ENCODE results near the gene LRP1B.

Gene LRP1B

DNA sequence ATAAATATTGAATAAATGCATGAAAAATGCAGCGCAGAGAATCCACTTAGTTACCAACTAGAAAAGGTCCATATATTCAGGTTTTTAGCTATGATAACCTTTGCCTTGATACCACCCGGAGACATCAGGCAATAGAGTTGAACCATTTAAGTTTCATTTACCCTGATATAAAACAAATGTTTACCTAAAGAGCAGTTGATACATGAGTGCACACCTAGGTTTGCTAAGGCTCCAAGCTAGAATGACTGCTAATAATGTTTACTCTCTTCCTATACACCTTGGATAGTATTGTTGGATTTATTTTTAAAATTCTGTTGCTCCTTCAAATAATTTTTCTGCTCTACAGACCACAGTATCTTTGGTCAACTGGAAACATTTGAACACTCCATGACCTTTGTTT lies 1463.6 kb downstream of the LRP1B start:
- no peaks in the 10 kb centered on the region for H3K27me3 ChIP-seq (replicated peaks; ENCODE audit: insufficient read depth, low read length)
- DNase-seq: no peak
- no peak overlapping the region for H3K27ac ChIP-seq (ENCODE audit: low read length)
- no peaks in the 10 kb centered on the region for H3K9me3 ChIP-seq (replicated peaks; ENCODE audit: insufficient read depth, low read length)
- H2AFZ ChIP-seq (ENCODE audit: low read length): no peak overlapping the region
- no peak overlapping the region for H3K4me3 ChIP-seq (ENCODE audit: low read length)
- no peak overlapping the region for H3K9ac ChIP-seq (ENCODE audit: low read length)
- H3K4me2 ChIP-seq (ENCODE audit: low read depth, low read length): no peak overlapping the region
- H3K79me2 ChIP-seq (ENCODE audit: low read length): no peaks in the 10 kb centered on the region
- no peaks in the 10 kb centered on the region for H3K4me1 ChIP-seq (ENCODE audit: low read length)
- no peaks in the 10 kb centered on the region for H3F3A ChIP-seq (ENCODE audit: insufficient read depth, low read length)
- no peaks in the 10 kb centered on the region for H3K9me2 ChIP-seq (replicated peaks; ENCODE audit: insufficient read depth, low read length)
- TF ChIP-seq EZH2phosphoT487 (IDR thresholded peaks at IDR 0.05; ENCODE audit: low read length) (no peak), EZH2 (optimal IDR thresholded peaks at IDR 0.05; ENCODE audit: low read depth, low read length) (no peak)
- TF ChIP-seq, protein P1, sequence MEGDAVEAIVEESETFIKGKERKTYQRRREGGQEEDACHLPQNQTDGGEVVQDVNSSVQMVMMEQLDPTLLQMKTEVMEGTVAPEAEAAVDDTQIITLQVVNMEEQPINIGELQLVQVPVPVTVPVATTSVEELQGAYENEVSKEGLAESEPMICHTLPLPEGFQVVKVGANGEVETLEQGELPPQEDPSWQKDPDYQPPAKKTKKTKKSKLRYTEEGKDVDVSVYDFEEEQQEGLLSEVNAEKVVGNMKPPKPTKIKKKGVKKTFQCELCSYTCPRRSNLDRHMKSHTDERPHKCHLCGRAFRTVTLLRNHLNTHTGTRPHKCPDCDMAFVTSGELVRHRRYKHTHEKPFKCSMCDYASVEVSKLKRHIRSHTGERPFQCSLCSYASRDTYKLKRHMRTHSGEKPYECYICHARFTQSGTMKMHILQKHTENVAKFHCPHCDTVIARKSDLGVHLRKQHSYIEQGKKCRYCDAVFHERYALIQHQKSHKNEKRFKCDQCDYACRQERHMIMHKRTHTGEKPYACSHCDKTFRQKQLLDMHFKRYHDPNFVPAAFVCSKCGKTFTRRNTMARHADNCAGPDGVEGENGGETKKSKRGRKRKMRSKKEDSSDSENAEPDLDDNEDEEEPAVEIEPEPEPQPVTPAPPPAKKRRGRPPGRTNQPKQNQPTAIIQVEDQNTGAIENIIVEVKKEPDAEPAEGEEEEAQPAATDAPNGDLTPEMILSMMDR (IDR thresholded peaks at IDR 0.05; ENCODE audit: low read length): no peak
- H3K36me3 ChIP-seq (replicated peaks; ENCODE audit: insufficient read depth, low read length): no peaks in the 10 kb centered on the region
- H4K20me1 ChIP-seq (ENCODE audit: insufficient read depth, low read length): no peaks in the 10 kb centered on the region

DNA sequence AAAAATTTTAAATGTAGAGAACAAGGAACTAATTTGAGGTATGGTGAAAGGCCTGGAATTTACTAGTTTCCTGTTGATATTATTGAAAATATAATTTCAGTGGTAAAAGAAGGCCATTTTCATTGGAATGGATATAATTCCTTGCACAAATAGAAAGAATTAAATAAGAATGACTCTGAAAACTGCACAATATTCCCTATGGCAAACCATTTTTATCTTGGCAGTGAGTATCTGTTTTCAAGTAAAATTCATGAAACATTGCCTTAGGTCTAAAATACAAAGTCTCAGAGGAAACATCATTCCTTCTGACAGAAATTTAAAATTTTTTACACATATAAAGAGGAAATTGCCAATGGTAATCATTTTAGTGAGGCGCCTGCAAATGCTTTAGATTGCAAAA lies 1468.3 kb downstream of the LRP1B start:
- Histone ChIP-seq H3K9me2 (replicated peaks; ENCODE audit: insufficient read depth, low read length) (no peaks in the 10 kb centered on the region), H3K4me2 (ENCODE audit: low read depth, low read length) (no peak overlapping the region), H3K36me3 (replicated peaks; ENCODE audit: insufficient read depth, low read length) (no peaks in the 10 kb centered on the region), H3K9me3 (replicated peaks; ENCODE audit: insufficient read depth, low read length) (no peaks in the 10 kb centered on the region), H2AFZ (ENCODE audit: low read length) (no peak overlapping the region), H3K4me1 (ENCODE audit: low read length) (no peaks in the 10 kb centered on the region), H3K27me3 (replicated peaks; ENCODE audit: insufficient read depth, low read length) (no peaks in the 10 kb centered on the region), H3F3A (ENCODE audit: insufficient read depth, low read length) (no peaks in the 10 kb centered on the region), H3K4me3 (ENCODE audit: low read length) (no peak overlapping the region), H3K27ac (ENCODE audit: low read length) (no peak overlapping the region), H4K20me1 (ENCODE audit: insufficient read depth, low read length) (no peaks in the 10 kb centered on the region), H3K79me2 (ENCODE audit: low read length) (no peaks in the 10 kb centered on the region), H3K9ac (ENCODE audit: low read length) (no peak overlapping the region)
- TF ChIP-seq EZH2 (optimal IDR thresholded peaks at IDR 0.05; ENCODE audit: low read depth, low read length) (no peak), EZH2phosphoT487 (IDR thresholded peaks at IDR 0.05; ENCODE audit: low read length) (no peak)
- TF ChIP-seq, protein P1 (IDR thresholded peaks at IDR 0.05; ENCODE audit: low read length): no peak
- DNase-seq: no peak

DNA sequence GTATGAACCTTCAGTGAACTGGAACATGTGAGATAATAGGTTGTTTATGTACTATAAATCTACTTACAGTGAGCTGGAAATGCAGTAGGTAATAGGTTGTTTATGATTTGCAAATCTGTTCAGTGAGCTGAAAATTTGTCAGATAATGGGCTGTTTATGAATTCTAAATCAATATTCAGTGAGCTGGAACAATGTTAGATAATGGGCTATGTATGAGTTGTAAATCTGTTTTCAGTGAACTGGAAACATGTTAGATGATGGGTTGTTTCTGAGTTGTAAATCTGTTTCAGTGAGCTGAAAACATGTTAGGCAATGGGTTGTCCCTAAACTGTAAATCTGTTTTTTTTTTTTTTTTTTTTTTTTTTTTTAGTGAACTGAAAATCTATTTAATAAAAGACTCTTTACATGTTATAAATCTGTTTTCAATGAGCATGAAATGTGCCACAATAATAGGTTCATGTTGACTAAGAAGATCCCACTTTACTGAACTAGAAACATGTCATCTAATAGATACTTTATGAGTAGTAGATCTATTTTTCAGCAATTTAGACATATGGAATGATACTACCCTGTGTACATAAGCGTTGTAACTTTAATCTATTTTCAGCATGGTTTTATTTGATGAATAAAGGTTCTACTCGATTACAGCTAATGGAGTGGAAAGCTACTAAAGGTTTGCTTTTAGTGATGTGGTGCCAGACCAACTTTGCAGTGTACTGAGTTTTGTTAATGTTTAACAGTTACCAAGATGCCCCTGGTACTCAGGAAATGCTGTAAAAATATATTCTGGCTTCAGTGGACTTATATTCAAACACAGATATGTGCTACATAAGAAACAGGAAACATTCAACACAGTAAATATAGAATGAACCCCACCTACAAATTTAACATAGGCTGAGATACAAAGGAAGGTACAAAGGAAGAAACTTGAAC lies 1471.8 kb downstream of the LRP1B start:
- H3K9me2 ChIP-seq (replicated peaks; ENCODE audit: insufficient read depth, low read length): no peaks in the 10 kb centered on the region
- TF ChIP-seq EZH2 (optimal IDR thresholded peaks at IDR 0.05; ENCODE audit: low read depth, low read length) (no peak), EZH2phosphoT487 (IDR thresholded peaks at IDR 0.05; ENCODE audit: low read length) (no peak)
- TF ChIP-seq, protein P1 (IDR thresholded peaks at IDR 0.05; ENCODE audit: low read length): no peak
- no peak overlapping the region for H3K9ac ChIP-seq (ENCODE audit: low read length)
- no peaks in the 10 kb centered on the region for H3K79me2 ChIP-seq (ENCODE audit: low read length)
- no peak overlapping the region for H3K4me2 ChIP-seq (ENCODE audit: low read depth, low read length)
- no peaks in the 10 kb centered on the region for H3K27me3 ChIP-seq (replicated peaks; ENCODE audit: insufficient read depth, low read length)
- H2AFZ ChIP-seq (ENCODE audit: low read length): no peak overlapping the region
- H3K36me3 ChIP-seq (replicated peaks; ENCODE audit: insufficient read depth, low read length): no peaks in the 10 kb centered on the region
- no peaks in the 10 kb centered on the region for H3K9me3 ChIP-seq (replicated peaks; ENCODE audit: insufficient read depth, low read length)
- no peak overlapping the region for H3K27ac ChIP-seq (ENCODE audit: low read length)
- no peaks in the 10 kb centered on the region for H3F3A ChIP-seq (ENCODE audit: insufficient read depth, low read length)
- H3K4me3 ChIP-seq (ENCODE audit: low read length): no peak overlapping the region
- DNase-seq: no peak
- H4K20me1 ChIP-seq (ENCODE audit: insufficient read depth, low read length): no peaks in the 10 kb centered on the region
- H3K4me1 ChIP-seq (ENCODE audit: low read length): peaks cover 2% of the 10 kb centered on the region; the same call in 1 of the 2 replicates
